ENCODE data around the gene ZNF611. TPM values are rescaled to one million over a fixed set of nuclear protein-coding genes. Genes with fewer than 3 reads are reported as not detected.
"Not testable (repeated sequence)": the region's sequence is repeated elsewhere in the genome, so short reads cannot be mapped to it uniquely, and the experiment has no call there.

Gene ZNF611
- 9.4 TPM for total RNA-seq

- peak within 1 kb of the TSS; percentile 88 to 94 (median 91) for H3K4me3 ChIP-seq (ENCODE audit: low read length in 3 of 3)
- peaks cover 12 to 15% (median 14%) of the 10 kb centered on the region in 3 donors for H3K4me1 ChIP-seq (ENCODE audit: control insufficient read depth in 3 of 3, insufficient read depth in 3 of 3, low read length in 3 of 3)
- H3K27me3 ChIP-seq (ENCODE audit: control insufficient read depth in 3 of 3, insufficient read depth in 3 of 3, low read length in 3 of 3), result no peaks in the 10 kb centered on the region
- H3K9me3 ChIP-seq (ENCODE audit: control insufficient read depth in 3 of 3, low read length in 3 of 3), result no peaks in the 10 kb centered on the region
- peak within 1 kb of the TSS; percentile 89 to 91 (median 89) for H3K9ac ChIP-seq (ENCODE audit: low read depth in 1 of 3, low read length in 3 of 3)
- H3K27ac ChIP-seq (ENCODE audit: low read depth, low read length), result peak within 1 kb of the TSS; percentile 76
- H3K36me3 ChIP-seq (ENCODE audit: control insufficient read depth in 3 of 3, insufficient read depth in 3 of 3, low read length in 3 of 3), result no peaks in the 10 kb centered on the region
Observed at GRCh38 chr19:52734893-52735661, at the start of gene ZNF611. Gene ZNF611 (minus strand): TSS chr19:52735044. CDS start chr19:52715894, 19,150 bp downstream.

GRCh38 chr19:52782864-52783263 is 48.0 kb upstream of the ZNF611 start:
- not testable (repeated sequence) for H3K9ac ChIP-seq (ENCODE audit: low read depth in 1 of 3, low read length in 3 of 3); H3K27ac ChIP-seq (ENCODE audit: low read depth, low read length); H3K9me3 ChIP-seq (ENCODE audit: control insufficient read depth in 3 of 3, low read length in 3 of 3); H3K36me3 ChIP-seq (ENCODE audit: control insufficient read depth in 3 of 3, insufficient read depth in 3 of 3, low read length in 3 of 3); H3K4me1 ChIP-seq (ENCODE audit: control insufficient read depth in 3 of 3, insufficient read depth in 3 of 3, low read length in 3 of 3); H3K27me3 ChIP-seq (ENCODE audit: control insufficient read depth in 3 of 3, insufficient read depth in 3 of 3, low read length in 3 of 3); H3K4me3 ChIP-seq (ENCODE audit: low read length in 3 of 3)

- Histone ChIP-seq H3K27ac (ENCODE audit: low read depth, low read length) (no peak overlapping the region), H3K27me3 (ENCODE audit: control insufficient read depth in 3 of 3, insufficient read depth in 3 of 3, low read length in 3 of 3) (no peaks in the 10 kb centered on the region), H3K4me1 (ENCODE audit: control insufficient read depth in 3 of 3, insufficient read depth in 3 of 3, low read length in 3 of 3) (no peaks in the 10 kb centered on the region), H3K4me3 (ENCODE audit: low read length in 3 of 3) (no peak overlapping the region), H3K9ac (ENCODE audit: low read depth in 1 of 3, low read length in 3 of 3) (no peak overlapping the region), H3K36me3 (ENCODE audit: control insufficient read depth in 3 of 3, insufficient read depth in 3 of 3, low read length in 3 of 3) (no peaks in the 10 kb centered on the region), H3K9me3 (ENCODE audit: control insufficient read depth in 3 of 3, low read length in 3 of 3) (no peaks in the 10 kb centered on the region)
Observed at GRCh38 chr19:52778811-52779210, 44.0 kb upstream of the ZNF611 start.

DNA sequence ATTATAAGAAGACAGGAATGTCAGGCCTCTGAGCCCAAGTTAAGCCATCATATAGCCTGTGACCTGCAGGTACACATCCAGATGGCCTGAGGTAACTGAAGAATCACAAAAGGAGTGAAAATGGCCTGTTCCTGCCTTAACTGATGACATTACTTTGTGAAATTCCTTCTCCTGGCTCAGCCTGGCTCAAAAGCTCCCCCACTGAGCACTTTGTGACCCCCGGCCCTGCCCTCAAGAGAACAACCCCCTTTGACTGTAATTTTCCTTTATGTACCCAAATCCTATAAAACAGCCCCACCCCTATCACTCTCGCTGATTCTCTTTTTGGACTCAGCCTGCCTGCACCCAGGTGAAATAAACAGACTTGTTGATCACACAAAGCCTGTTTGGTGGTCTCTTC is 21.6 kb upstream of the ZNF611 start:
- not testable (repeated sequence) for H3K9ac ChIP-seq (ENCODE audit: low read depth in 1 of 3, low read length in 3 of 3); H3K9me3 ChIP-seq (ENCODE audit: control insufficient read depth in 3 of 3, low read length in 3 of 3); H3K27ac ChIP-seq (ENCODE audit: low read depth, low read length); H3K4me3 ChIP-seq (ENCODE audit: low read length in 3 of 3); H3K4me1 ChIP-seq (ENCODE audit: control insufficient read depth in 3 of 3, insufficient read depth in 3 of 3, low read length in 3 of 3); H3K36me3 ChIP-seq (ENCODE audit: control insufficient read depth in 3 of 3, insufficient read depth in 3 of 3, low read length in 3 of 3); H3K27me3 ChIP-seq (ENCODE audit: control insufficient read depth in 3 of 3, insufficient read depth in 3 of 3, low read length in 3 of 3)

DNA sequence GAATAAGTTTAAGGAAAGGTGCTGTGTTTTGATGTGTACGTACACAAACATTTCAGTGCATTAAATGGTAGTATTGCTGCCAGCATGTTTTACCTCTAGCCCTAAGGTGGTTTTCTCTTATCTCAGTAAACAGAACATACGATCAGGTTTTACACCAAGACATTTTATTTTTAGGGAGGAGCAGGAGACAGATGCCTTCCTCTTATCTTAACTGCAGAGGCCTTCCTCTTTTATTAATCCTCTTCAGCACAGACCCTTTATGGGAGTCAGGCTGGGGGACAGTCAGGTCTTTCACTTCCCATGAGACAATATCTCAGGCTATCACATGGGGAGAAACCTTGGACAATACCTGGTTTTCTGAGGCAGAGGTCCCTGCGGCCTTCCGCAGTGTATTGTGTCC is 14.9 kb upstream of the ZNF611 start:
- H3K4me1 ChIP-seq (ENCODE audit: control insufficient read depth in 3 of 3, insufficient read depth in 3 of 3, low read length in 3 of 3), result peaks cover 0 to 4% (median 0%) of the 10 kb centered on the region in 3 donors

GRCh38 chr19:52748336-52748950 is 13.6 kb upstream of the ZNF611 start:
- no peak overlapping the region for H3K9ac ChIP-seq (ENCODE audit: low read depth in 1 of 3, low read length in 3 of 3)
- no peak overlapping the region for H3K4me3 ChIP-seq (ENCODE audit: low read length in 3 of 3)
- peaks cover 0 to 4% (median 0%) of the 10 kb centered on the region in 3 donors for H3K4me1 ChIP-seq (ENCODE audit: control insufficient read depth in 3 of 3, insufficient read depth in 3 of 3, low read length in 3 of 3)
- no peaks in the 10 kb centered on the region for H3K36me3 ChIP-seq (ENCODE audit: control insufficient read depth in 3 of 3, insufficient read depth in 3 of 3, low read length in 3 of 3)
- H3K9me3 ChIP-seq (ENCODE audit: control insufficient read depth in 3 of 3, low read length in 3 of 3), result no peaks in the 10 kb centered on the region
- no peaks in the 10 kb centered on the region for H3K27me3 ChIP-seq (ENCODE audit: control insufficient read depth in 3 of 3, insufficient read depth in 3 of 3, low read length in 3 of 3)
- no peak overlapping the region for H3K27ac ChIP-seq (ENCODE audit: low read depth, low read length)

More for the DNA sequence above, 14.9 kb upstream of the ZNF611 start:
- no peaks in the 10 kb centered on the region for H3K36me3 ChIP-seq (ENCODE audit: control insufficient read depth in 3 of 3, insufficient read depth in 3 of 3, low read length in 3 of 3)
- no peak overlapping the region for H3K27ac ChIP-seq (ENCODE audit: low read depth, low read length)
- H3K9ac ChIP-seq (ENCODE audit: low read depth in 1 of 3, low read length in 3 of 3), result no peak overlapping the region
- no peaks in the 10 kb centered on the region for H3K9me3 ChIP-seq (ENCODE audit: control insufficient read depth in 3 of 3, low read length in 3 of 3)
- H3K27me3 ChIP-seq (ENCODE audit: control insufficient read depth in 3 of 3, insufficient read depth in 3 of 3, low read length in 3 of 3), result no peaks in the 10 kb centered on the region
- H3K4me3 ChIP-seq (ENCODE audit: low read length in 3 of 3), result no peak overlapping the region

GRCh38 chr19:52745919-52746318 is 11.1 kb upstream of the ZNF611 start:
- not testable (repeated sequence) for H3K9me3 ChIP-seq (ENCODE audit: control insufficient read depth in 3 of 3, low read length in 3 of 3); H3K4me3 ChIP-seq (ENCODE audit: low read length in 3 of 3); H3K27me3 ChIP-seq (ENCODE audit: control insufficient read depth in 3 of 3, insufficient read depth in 3 of 3, low read length in 3 of 3); H3K27ac ChIP-seq (ENCODE audit: low read depth, low read length); H3K4me1 ChIP-seq (ENCODE audit: control insufficient read depth in 3 of 3, insufficient read depth in 3 of 3, low read length in 3 of 3); H3K9ac ChIP-seq (ENCODE audit: low read depth in 1 of 3, low read length in 3 of 3); H3K36me3 ChIP-seq (ENCODE audit: control insufficient read depth in 3 of 3, insufficient read depth in 3 of 3, low read length in 3 of 3)

GRCh38 chr19:52743091-52743490 is 8.2 kb upstream of the ZNF611 start:
- H3K27ac ChIP-seq (ENCODE audit: low read depth, low read length), result no peak overlapping the region

GRCh38 chr19:52742516-52742915 is 7.7 kb upstream of the ZNF611 start:
- H3K4me1 ChIP-seq (ENCODE audit: control insufficient read depth in 3 of 3, insufficient read depth in 3 of 3, low read length in 3 of 3), result no peaks in the 10 kb centered on the region
- no peak overlapping the region for H3K27ac ChIP-seq (ENCODE audit: low read depth, low read length)
- H3K36me3 ChIP-seq (ENCODE audit: control insufficient read depth in 3 of 3, insufficient read depth in 3 of 3, low read length in 3 of 3), result no peaks in the 10 kb centered on the region
- H3K9me3 ChIP-seq (ENCODE audit: control insufficient read depth in 3 of 3, low read length in 3 of 3), result no peaks in the 10 kb centered on the region
- no peak overlapping the region for H3K9ac ChIP-seq (ENCODE audit: low read depth in 1 of 3, low read length in 3 of 3)
- no peak overlapping the region for H3K4me3 ChIP-seq (ENCODE audit: low read length in 3 of 3)
- H3K27me3 ChIP-seq (ENCODE audit: control insufficient read depth in 3 of 3, insufficient read depth in 3 of 3, low read length in 3 of 3), result no peaks in the 10 kb centered on the region

More at GRCh38 chr19:52743091-52743490, 8.2 kb upstream of the ZNF611 start:
- Histone ChIP-seq H3K27me3 (ENCODE audit: control insufficient read depth in 3 of 3, insufficient read depth in 3 of 3, low read length in 3 of 3) (no peaks in the 10 kb centered on the region), H3K36me3 (ENCODE audit: control insufficient read depth in 3 of 3, insufficient read depth in 3 of 3, low read length in 3 of 3) (no peaks in the 10 kb centered on the region), H3K4me3 (ENCODE audit: low read length in 3 of 3) (no peak overlapping the region), H3K9me3 (ENCODE audit: control insufficient read depth in 3 of 3, low read length in 3 of 3) (no peaks in the 10 kb centered on the region), H3K4me1 (ENCODE audit: control insufficient read depth in 3 of 3, insufficient read depth in 3 of 3, low read length in 3 of 3) (no peaks in the 10 kb centered on the region), H3K9ac (ENCODE audit: low read depth in 1 of 3, low read length in 3 of 3) (no peak overlapping the region)

GRCh38 chr19:52741951-52742485 is 7.2 kb upstream of the ZNF611 start:
- Histone ChIP-seq H3K9ac (ENCODE audit: low read depth in 1 of 3, low read length in 3 of 3) (no peak overlapping the region), H3K36me3 (ENCODE audit: control insufficient read depth in 3 of 3, insufficient read depth in 3 of 3, low read length in 3 of 3) (no peaks in the 10 kb centered on the region), H3K9me3 (ENCODE audit: control insufficient read depth in 3 of 3, low read length in 3 of 3) (no peaks in the 10 kb centered on the region), H3K4me3 (ENCODE audit: low read length in 3 of 3) (no peak overlapping the region), H3K27me3 (ENCODE audit: control insufficient read depth in 3 of 3, insufficient read depth in 3 of 3, low read length in 3 of 3) (no peaks in the 10 kb centered on the region), H3K27ac (ENCODE audit: low read depth, low read length) (no peak overlapping the region), H3K4me1 (ENCODE audit: control insufficient read depth in 3 of 3, insufficient read depth in 3 of 3, low read length in 3 of 3) (no peaks in the 10 kb centered on the region)

Measured in skeletal muscle tissue (tissue), 4 donors.